Measurements from ENCODE around the gene ACTA1.
"Not testable (repeated sequence)": the region's sequence is repeated elsewhere in the genome, so short reads cannot be mapped to it uniquely, and the experiment has no call there.

ACTA1 gene

GRCh38 chr1:229440851-229441537 lies 7.1 kb upstream of the ACTA1 start:
- DNase-seq (ENCODE audit: low spot score), result no peak

DNA sequence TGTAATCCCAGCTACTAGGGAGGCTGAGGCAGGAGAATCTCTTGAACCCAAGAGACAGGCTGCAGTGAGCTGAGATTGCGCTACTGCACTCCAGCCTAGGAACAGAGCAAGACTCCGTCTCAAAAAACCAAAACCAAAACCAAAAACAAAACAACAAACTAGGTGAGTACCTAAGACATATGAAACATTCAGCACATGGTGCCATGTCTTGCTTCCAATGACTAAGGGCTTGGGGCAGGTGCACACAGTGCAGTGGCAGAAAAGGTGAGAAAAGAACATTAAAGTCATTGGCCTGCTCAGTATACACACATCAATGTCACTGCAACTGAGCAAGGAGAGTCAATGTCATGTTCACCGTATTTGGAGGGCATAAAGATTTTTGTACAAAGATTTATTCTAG lies 4.1 kb upstream of the ACTA1 start:
- no peak for DNase-seq (ENCODE audit: low spot score)

DNA sequence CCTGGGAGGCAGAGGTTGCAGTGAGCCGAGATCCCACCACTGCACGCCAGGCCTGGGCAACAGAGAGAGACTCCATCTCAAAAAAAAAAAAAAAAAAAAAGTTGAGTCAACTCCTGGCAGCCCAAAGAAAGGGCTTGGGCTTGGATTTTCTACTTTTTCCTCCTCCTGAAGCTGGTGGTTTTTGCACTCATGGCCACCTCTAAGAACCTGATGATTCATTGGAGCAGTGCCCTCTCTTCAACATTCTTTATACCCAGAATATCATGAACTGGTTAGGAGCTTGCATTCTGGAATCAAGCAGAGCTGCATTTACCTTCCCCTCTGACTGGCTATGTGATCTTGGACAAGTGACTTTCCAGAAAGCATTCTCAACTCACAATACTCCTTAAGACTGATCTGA lies 3.5 kb upstream of the ACTA1 start:
- no peak for DNase-seq (ENCODE audit: low spot score)

- no peak for DNase-seq (ENCODE audit: low spot score)
Observed at GRCh38 chr1:229436201-229436600, 2.3 kb upstream of the ACTA1 start.

DNA sequence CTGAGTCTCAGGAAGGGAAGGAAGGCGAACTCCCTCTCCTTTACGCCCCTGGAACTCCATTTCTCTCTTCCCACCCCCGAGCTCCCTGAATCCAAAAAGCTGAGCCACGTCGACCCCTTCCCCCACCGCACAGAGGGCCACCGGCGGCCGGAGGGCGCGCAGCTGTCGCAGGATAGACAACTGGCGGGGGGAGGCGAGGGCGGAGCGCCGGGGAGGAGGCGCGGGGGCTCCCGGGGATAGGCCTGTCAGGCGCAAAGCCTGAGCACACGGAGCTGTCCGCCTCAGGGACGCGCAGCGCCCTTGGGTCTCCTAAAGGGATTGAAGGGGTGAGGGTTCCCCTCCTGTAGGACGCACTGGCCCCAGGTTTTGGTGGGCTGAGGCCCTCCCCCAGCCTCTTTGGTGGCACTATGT lies 752 bp upstream of the ACTA1 start:
- no peak for DNase-seq (ENCODE audit: low spot score)

GRCh38 chr1:229433364-229434004 lies 410 bp downstream of the ACTA1 start:
- no peak for DNase-seq (ENCODE audit: low spot score)

- DNase-seq (ENCODE audit: low spot score), result no peak
Observed at GRCh38 chr1:229432905-229433304, 989 bp downstream of the ACTA1 start.

- no peak for DNase-seq (ENCODE audit: low spot score)
Observed at GRCh38 chr1:229432116-229432461, 1.8 kb downstream of the ACTA1 start.

- no peak for DNase-seq (ENCODE audit: low spot score)
Observed at GRCh38 chr1:229431284-229432115, 2.4 kb downstream of the ACTA1 start.

DNA sequence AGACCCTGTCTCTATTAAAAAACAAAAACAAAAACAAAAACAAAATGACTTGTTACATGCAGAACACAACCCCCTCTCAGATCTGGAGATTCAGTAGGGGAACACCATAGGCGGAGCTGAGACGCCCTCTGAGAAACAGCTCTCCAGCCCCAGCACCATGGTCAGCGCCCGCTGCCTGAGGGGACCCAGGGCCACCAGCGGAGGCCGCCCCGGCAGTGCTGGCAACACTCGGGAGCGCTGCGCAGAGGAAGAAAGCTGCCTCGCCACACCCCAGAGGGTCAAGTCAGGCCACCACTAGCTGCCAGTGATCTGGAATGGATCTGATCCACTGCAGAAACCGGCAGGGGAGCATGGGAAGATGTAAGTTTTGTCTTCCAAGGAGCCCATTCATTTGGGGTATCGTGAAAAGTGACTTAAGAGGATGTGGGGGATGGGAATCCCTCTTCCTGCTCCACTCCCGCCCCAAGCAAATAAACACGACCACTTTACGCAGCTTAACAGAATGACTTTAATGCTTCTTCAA lies 3.1 kb downstream of the ACTA1 start:
- DNase-seq (ENCODE audit: low spot score), result no peak

DNA sequence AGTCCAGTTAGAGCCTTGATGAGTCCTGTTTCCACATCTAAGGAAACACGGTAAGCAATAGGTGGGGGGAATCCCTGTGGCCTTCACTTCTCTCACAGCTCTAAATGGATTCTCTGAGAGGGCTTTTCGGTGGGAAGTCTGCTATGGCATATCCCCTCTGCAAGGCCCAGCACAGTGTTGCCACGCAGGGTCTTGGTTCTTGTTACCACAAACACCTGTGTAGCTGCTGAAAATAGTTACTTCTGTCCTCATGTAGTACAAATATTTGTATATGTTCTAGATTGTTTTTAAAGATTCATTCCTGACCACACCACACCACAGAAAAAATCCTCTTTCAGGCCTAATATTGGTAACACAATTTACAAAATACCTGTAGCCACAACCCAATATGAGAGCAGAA lies 5.6 kb downstream of the ACTA1 start:
- DNase-seq (ENCODE audit: low spot score), result no peak

DNA sequence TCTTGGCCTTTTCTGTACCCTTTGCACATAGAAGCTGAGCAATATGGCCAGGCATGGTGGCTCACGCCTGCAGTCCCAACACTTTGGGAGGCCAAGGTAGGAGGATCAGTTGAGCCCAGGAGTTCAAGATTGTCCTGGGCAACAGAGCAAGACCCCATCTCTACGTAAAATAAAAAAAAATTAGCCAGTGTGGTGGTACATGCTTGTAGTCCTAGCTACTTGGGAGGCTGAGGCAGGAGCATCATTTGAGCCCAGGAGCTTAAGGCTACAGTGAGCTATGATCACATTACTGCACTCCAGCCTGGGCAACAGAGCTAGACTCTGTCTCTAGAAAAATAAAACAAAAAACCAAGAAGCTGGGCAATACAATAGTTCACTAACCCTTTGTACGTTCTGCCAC lies 6.3 kb downstream of the ACTA1 start:
- DNase-seq (ENCODE audit: low spot score), result no peak

DNA sequence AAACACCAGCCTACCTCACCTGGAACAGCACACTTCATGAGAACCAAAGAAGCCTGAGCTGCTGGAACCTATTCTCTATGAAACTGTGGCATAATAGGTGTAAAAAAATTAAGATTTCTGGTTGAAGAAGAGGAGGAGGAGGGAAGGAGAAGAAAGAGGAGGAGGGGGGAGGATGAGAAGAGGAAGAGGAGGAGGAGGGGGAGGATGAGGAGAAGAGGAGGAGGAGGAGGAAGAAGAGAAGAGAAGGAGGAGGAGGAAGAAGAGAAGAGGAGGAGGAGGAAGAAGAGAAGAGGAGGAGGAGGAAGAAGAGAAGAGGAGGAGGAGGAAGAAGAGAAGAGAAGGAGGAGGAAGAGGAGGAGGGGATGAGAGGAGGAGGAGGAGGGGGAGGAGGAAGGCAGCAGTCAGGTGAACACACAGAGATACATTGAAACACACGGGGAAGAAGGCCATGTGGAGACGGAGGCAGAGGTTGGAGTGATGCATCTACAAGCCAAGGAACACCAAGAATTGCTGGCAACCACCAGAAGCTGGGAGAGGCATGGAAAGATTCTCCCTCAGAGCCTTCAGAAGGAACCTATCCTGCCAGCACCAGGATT lies 8.2 kb downstream of the ACTA1 start:
- no peak for DNase-seq (ENCODE audit: low spot score)

DNA sequence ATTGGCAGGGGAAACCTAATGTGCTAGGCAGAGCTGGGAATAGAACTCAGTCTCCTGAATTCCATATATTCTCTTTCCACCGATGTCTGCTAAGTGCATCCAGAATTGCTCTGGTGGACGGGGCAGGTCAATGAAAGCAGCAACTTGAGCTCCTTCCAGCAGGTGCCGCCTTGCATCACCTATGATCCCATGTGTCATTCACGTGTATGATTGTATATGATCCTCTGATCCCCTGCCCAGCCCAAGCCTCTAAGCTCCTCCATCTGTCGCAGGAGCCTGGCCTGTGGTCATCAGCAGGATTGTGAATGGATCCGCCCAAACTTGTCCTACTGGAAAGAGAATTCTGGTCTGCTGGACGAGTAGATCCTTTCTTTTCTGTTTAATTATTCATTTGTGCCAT lies 13.1 kb downstream of the ACTA1 start:
- DNase-seq (ENCODE audit: low spot score), result no peak

DNA sequence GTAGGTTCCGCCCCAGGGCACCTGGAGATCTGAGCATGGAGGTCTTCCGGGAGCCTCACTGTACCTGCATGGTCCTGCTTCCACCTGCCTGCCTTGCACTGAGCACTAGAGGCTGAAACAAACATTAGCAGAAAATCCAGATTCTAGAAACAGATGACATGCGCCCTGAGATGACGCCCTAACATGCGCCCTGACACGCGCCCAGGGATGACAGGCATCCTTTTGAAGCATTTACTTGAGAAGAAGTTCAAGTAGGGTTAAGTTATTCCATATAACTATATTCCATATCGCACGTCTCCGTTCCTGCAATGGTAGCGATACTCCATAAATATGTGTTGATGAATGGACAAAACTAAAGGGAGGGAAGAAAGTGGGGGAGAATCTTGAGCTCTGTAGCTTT lies 13.7 kb downstream of the ACTA1 start:
- no peak for DNase-seq (ENCODE audit: low spot score)

GRCh38 chr1:229418586-229418985 lies 15.3 kb downstream of the ACTA1 start:
- not testable (repeated sequence) for DNase-seq (ENCODE audit: low spot score)

DNA sequence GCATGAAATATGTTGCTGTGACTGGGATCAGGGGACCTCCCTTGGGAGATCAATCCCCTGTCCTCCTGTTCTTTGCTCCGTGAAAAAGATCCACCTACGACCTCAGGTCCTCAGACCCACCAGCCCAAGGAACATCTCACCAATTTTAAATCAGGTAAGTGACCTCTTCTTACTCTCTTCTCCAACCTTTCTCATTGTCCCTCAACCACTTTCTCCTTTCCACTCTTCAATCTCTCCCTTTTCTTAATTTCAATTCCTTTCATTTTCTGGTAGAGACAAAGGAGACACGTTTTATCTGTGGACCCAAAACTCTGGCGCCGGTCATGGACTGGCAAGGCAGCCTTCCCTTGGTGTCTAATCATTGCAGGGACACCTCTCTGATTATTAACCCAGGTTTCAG lies 21.1 kb downstream of the ACTA1 start:
- DNase-seq (ENCODE audit: low spot score), result not testable (repeated sequence)

DNA sequence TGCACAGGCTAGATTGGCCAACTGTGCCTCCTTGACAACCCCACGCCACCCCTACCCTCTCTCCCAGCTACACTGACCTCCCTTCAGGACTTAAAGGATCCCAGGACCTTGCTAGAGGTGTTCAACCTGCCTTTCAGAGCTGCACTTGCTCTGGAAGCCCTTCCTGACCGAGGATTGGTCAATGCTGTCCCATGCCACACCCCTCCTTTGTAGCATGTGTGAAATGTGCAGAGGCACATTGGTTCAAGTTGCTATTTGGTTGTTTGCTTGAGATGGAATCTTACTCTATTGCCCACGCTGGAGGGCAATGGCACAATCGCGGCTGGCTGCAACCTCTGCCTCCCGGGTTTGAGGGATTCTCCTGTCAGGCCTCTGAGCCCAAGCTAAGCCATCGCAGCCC lies 21.8 kb downstream of the ACTA1 start:
- no peak for DNase-seq (ENCODE audit: low spot score)

GRCh38 chr1:229411434-229412055 lies 22.3 kb downstream of the ACTA1 start:
- no peak for DNase-seq (ENCODE audit: low spot score)

DNA sequence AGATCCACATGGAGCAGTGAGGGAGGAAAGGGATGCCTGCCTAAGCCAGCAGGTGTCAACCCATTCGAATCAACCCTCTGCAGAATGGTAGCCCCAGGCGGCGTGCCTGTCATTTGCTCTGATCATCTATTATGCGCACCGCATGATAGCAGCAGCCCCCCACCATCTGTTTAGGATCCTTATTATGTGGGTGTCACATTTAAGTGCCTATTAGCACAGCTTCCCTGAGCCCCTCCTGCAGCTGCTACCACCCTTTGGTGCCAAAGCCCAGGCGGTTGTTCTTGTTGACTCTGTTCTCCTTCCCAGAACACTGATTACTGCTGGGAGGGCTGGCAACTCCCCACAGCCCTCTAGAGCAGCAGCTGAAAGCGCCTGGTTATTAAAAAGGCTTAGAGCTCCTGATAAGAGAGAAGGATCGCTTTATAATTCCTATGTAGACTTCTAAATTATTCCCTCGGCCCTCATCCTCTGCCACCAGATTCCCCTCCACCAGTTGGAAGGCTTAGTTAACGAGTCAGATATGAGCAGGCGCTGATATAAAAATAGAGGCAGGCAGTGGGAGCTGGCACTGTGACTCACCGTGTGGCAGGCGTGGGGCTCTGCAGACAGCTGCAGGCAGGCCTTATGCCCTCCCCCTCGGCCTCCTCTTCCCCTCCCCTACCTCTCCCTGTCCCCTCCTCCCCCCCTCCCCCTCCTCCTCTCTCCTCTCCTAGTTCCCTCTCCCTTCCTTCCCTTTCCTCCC lies 23.0 kb downstream of the ACTA1 start:
- DNase-seq (ENCODE audit: low spot score), result peak; percentile 66

- no peak for DNase-seq (ENCODE audit: low spot score)
Observed at GRCh38 chr1:229410370-229410691, 23.6 kb downstream of the ACTA1 start.

Measured in RKO (cell line).